GM10847 (cell line): ENCODE data around the gene CLEC2A.

ENCODE experiments used
- POLR2A ChIP-seq: IDR thresholded peaks from 2 replicates; pipeline ENCODE4 v1.6.1; 2011; ENCODE audit not compliant: insufficient read length; ENCODE audit errors: extremely low read depth

The CLEC2A gene

GRCh38 chr12:9868951-9869306, 63.2 kb downstream of the CLEC2A start:
- no peak for TF ChIP-seq POLR2A

GRCh38 chr12:9868311-9868801, 63.8 kb downstream of the CLEC2A start:
- TF ChIP-seq POLR2A: no peak

GRCh38 chr12:9867531-9867930, 64.6 kb downstream of the CLEC2A start:
- no peak for TF ChIP-seq POLR2A

GRCh38 chr12:9866860-9867269, 65.3 kb downstream of the CLEC2A start:
- no peak for TF ChIP-seq POLR2A

- no peak for TF ChIP-seq POLR2A
Observed at GRCh38 chr12:9864913-9865675, 67.1 kb downstream of the CLEC2A start.
